Fibroblast of the conjunctiva (primary cell): ENCODE results near the gene POU3F4.

Experiments used
- DNase-seq: peaks from one replicate; pipeline ENCODE4 v3.0.0-alpha.2; 2010; ENCODE audit warnings: low read depth

Gene POU3F4

DNA sequence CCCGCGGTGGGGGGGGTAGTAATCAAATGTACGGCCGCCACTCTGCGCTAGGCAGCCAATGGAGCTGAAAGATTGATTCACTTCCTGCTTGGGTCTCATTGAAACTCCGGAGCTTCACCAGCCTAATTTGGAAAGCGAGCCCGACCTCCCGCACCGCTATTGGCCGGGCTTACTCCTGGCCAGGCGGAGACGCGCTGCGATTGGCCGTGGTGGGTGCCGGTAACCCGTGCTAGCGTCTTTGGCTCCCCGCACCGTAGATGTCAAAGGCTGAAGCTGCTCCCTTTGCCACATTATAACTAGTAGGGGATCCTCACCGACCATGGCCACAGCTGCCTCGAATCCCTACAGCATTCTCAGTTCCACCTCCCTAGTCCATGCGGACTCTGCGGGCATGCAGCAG, at the start of gene POU3F4:
Gene POU3F4 (plus strand): TSS at position 285 of the 400 bp plus-strand sequence. CDS start 35 bp downstream, at position 320.
- DNase-seq, result no peak

DNA sequence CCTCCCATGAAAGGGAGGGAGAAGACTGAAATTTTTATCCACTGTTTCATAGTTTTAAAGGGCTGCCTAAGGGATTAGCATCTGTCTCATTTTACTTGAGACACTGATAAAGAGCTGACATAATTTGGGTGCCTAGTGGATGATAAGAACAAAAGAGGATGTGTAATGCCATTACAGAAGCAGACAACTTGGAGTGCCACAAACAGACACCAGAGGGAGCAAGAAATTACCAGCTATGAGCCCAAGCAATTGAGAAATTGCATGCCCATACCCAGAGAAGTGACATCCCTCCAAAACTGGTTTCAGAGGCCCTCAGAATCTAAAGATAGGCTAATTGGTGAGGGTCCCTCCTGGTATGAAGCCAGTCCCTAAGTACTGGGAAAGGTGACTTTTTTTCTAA, 38.5 kb upstream of the POU3F4 start:
- no peak for DNase-seq

DNA sequence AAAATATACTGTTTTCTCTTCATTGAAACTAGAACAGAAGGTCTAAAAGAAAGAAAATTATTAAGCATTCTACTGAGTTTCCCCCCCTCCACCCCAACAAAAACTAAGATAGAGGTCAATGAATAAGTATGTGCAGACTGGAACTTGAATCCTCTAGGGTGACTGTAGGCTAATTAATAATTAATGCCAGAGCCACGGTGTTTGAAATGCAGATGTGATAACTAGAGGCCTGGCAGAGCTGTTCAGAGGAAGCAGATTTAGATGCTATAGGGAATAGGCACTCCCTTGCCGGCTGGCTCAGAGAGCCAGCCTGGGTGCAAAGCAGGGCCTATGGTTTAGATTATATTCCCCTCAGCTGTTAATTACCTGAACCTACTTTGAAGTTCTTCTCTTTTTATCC, 12.2 kb upstream of the POU3F4 start:
- DNase-seq, result no peak

DNA sequence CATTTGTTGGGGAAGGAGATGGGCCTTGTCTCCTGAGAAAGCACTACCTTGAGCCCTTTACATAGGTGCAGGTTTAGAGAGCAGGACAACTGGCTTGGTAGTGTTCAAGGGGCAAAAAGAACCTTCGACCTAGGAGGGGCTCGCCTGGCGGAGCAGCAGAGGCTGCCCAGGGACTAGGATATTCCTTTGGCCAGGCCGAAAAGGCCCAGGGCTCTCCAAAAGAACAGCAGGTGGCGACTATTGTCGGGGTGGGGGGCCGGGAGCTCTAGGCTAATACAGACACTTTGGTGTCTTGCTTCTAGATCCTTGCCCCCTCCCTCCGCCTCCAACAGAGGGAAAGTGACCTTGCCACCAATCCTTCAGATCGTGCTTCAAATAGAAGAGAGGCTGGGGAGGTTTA, 7.1 kb upstream of the POU3F4 start:
- no peak for DNase-seq

GRCh38 chrX:83501530-83501929, 6.6 kb upstream of the POU3F4 start:
- no peak for DNase-seq

DNA sequence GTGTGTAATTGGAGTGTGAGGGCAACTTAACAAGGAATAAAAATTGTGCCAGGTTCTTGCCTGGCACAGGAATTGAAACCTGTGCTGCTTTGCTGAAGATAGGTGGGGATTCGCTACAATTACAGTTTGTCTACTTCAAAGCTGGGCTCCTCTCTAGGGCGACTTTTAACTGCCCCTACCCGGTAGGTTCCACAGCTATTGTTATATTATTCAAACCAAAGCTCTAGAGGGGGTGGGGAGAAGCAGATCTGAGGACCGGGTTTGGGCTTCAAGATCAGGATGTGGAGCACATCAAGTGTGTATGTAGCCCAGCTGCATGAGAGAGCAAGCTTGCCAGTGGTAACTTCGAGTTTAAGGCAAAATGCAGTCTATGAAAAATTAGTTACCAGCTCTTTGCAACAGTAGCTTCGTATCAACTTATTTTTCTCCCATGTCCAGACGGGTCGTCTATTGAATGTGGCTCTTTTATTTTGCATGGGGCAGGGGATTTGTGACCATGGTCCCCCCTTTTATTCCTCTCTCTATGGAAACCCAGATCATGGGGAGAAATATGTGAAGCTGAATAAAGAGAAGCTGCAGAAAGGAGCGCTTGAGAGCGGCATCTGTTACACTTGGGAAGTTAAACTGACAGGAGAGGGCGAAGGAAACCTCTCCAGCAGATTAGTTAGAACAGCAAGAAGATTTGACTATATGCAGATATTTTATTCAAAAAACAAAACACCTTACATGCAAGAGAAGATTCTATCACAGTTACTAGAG, 3.2 kb upstream of the POU3F4 start:
- DNase-seq, result no peak

DNA sequence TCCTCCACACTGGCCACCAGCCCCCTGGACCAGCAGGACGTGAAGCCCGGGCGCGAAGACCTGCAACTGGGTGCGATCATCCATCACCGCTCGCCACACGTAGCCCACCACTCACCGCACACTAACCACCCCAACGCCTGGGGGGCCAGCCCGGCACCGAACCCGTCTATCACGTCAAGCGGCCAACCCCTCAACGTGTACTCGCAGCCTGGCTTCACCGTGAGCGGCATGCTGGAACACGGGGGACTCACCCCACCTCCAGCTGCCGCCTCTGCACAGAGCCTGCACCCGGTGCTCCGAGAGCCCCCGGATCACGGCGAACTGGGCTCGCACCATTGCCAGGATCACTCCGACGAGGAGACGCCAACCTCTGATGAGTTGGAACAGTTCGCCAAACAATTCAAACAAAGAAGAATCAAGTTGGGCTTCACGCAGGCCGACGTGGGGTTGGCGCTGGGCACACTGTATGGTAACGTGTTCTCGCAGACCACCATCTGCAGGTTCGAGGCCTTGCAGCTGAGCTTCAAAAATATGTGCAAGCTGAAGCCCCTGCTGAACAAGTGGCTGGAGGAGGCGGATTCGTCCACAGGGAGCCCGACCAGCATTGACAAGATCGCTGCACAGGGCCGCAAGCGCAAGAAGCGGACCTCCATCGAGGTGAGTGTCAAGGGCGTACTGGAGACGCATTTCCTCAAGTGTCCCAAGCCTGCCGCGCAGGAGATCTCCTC, 600 bp downstream of the POU3F4 start:
- DNase-seq, result no peak

DNA sequence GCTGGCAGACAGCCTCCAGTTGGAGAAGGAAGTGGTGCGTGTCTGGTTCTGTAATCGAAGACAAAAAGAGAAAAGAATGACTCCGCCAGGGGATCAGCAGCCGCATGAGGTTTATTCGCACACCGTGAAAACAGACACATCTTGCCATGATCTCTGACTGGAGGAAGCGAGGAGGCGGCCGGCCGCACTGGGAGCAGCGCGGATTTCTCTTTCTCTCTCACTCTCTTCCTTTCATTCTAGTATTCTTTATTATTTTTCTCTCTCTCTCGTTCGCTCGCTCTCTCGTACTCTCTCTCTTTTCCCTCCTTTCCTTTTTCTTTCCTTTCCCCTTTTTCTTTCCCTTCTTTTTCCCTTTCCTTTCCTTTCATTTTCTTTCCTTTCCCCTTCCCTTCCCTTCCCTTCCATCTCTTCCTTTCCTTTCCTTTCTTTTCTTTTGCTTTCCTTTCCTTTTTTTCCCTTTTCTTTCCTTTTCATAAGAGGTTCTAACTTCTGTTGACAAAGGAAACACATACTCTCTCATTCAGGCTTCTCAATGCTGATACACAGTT, 1.2 kb downstream of the POU3F4 start:
- no peak for DNase-seq

DNA sequence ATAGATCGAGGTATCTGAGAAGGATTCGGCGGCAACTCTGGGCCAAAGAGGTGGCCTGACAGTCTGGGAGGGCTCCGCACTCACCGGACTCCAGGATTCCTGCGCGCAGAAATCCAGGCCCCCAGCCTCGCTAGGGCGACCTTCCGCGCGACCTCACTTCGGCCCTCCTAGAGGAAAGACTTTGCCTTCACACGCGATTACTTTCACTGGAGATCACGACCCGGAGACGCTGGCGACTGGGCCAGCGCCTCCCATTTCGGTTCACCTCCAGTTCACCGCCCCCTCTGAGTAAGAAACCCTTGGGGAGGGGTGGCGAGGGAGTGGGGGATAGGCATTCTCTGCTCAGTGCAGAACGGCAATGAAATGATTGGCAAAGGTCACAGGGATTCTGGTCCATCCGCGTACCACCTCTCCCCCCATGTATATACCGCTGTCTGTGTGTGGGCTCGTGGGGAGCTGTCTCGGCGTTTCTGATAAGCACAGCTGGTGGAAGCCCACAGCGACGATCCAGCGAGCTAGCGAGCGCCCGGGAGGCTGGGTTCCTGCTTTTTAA, 2.5 kb downstream of the POU3F4 start:
- DNase-seq, result no peak

DNA sequence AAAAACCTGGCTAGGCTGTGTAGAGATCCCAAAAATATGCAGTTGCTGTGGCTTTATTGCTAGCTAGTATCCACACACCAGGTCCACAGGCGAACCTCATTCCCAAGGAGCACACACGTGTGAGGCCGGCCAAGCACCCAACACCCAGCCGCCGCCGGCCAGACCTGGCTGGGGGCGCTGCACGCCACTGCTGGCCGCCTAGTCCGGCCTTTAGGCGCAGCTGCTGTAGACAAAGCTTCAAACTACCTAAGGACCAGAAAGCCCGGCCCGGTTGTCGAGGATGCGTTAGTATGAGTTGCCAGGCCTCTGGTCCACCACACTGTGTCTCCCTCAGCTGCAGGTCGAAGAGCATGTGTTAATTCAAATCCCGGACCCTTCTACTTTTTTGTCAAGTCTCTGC, 3.1 kb downstream of the POU3F4 start:
- DNase-seq, result no peak

DNA sequence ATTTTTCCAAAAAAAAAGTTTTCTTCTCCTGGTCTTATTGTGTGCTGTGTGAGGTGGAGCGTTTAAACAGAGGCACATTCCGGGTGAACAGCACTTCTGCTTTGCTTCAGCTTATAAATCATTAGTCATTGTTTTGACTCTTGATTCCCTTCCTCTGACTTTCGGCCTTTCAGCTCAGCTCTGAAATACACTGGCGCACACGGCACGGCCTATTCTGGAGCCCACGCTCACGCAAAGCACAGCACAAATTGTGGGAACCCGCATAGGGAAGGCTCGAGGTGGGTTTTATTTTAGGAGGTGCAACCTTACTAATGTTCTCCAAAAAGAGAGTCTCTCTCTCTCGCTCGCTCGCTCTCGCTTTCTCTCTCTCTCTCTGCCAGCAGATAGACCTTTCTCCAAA, 4.0 kb downstream of the POU3F4 start:
- DNase-seq, result no peak

DNA sequence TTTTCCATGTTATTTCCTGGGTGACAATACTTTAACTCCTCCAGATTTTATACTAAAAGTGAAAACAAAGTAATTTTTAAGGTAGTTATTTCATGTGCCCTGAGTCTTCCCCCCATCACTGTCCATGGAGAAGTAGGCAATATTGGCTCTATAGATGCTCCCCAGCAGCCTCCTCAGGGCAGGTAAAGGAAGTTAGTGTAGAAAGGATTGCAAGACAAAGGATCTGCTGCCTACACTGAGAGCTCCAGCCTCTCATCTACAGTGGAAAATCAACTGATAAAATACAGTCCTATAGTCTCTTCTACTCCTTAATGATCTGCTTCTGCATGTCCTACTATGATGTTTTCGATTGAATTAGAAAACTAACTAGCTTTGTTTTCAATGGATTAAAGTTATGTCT, 8.5 kb downstream of the POU3F4 start:
- DNase-seq, result no peak

GRCh38 chrX:83521905-83522304, 13.8 kb downstream of the POU3F4 start:
- no peak for DNase-seq

DNA sequence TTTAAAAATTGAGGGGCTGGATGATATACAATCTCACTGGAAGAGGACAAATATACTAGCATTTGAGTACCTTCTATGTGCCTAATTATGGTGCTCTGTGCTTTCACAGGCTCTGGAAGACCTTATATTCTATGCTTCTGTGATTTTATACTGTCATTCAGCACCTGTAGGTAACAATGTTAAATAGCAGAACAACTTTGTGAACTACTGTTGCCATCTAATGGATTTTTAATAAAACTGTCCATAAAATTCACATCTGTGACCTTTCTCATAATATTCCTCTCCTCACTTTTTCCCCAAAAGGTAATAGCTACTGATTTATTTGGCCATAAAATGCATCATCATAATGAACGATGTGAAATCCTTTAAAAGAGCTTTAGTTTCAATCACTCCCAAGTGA, 21.9 kb downstream of the POU3F4 start:
- no peak for DNase-seq

- DNase-seq, result no peak
Observed at GRCh38 chrX:83535417-83536196, 27.5 kb downstream of the POU3F4 start.
